Omental fat pad (tissue), 4 donors: ENCODE data around the gene PDAP1. TPM values are rescaled to one million over a fixed set of nuclear protein-coding genes. Genes with fewer than 3 reads are reported as not detected.
"Not testable (repeated sequence)": the region's sequence is repeated elsewhere in the genome, so short reads cannot be mapped to it uniquely, and the experiment has no call there.

Experiments used
- ATAC-seq: fragments of 150-250 bp; one replicate; pipeline ENCODE4 v1.9.1; 2016; ENCODE audit warnings: mild to moderate bottlenecking, moderate library complexity; ENCODE audit not compliant: low FRiP score
- DNase-seq: peaks from one replicate; pipeline ENCODE4 v3.0.0-alpha.2; 2019; ENCODE audit warnings: low spot score
- CTCF ChIP-seq, 3 donors: fragments of 450-650 bp; IDR thresholded peaks; one replicate each; pipeline ENCODE4 v1.5.1; 2016 to 2017; ENCODE audit warnings: antibody characterized with exemption in 3 of 3, mild to moderate bottlenecking in 3 of 3, moderate library complexity in 2 of 3
- total RNA-seq, 4 donors: library from RNA; depleted of rRNA; stranded (reverse); fragments of >200 nt; gene quantifications; one replicate each; pipeline ENCODE4 v1.1.0, GENCODE V29; 2016

The PDAP1 gene
- total RNA-seq, 4 donors from 2014 or later, result 41.9 to 70.2 (median 54.7) TPM

GRCh38 chr7:99438573-99439480 lies 30.4 kb upstream of the PDAP1 start, which contains the start of the genes CPSF4 and PTCD1:
TSS of gene CPSF4 (plus strand) at chr7:99438943. CDS start at chr7:99439083, 140 bp downstream.
TSS of gene PTCD1 (minus strand) at chr7:99438798. CDS start at chr7:99435242, 3,556 bp downstream.
- DNase-seq, result peak; percentile 58

GRCh38 chr7:99437946-99438572 lies 29.7 kb upstream of the PDAP1 start:
- TF ChIP-seq CTCF (IDR thresholded peaks at IDR 0.05), result no peak
- DNase-seq (no peak), ATAC-seq (peak; percentile 10)

More at GRCh38 chr7:99438573-99439480, 30.4 kb upstream of the PDAP1 start, which contains the start of the genes CPSF4 and PTCD1:
- no peak for TF ChIP-seq CTCF (IDR thresholded peaks at IDR 0.05)
- peak; percentile 93 for ATAC-seq

- no peak for TF ChIP-seq CTCF (IDR thresholded peaks at IDR 0.05)
- ATAC-seq, result no peak
These were observed 24.8 kb upstream of the PDAP1 start for GRCh38 chr7:99433158-99433557.

GRCh38 chr7:99431756-99432540 lies 23.6 kb upstream of the PDAP1 start:
- not testable (repeated sequence) for ATAC-seq, DNase-seq

More at GRCh38 chr7:99433158-99433557, 24.8 kb upstream of the PDAP1 start:
- DNase-seq, result no peak

- TF ChIP-seq CTCF (IDR thresholded peaks at IDR 0.05), result no peak
- DNase-seq (no peak), ATAC-seq (no peak)
These were observed 21.4 kb upstream of the PDAP1 start for GRCh38 chr7:99429756-99430155.

GRCh38 chr7:99428972-99429566 lies 20.7 kb upstream of the PDAP1 start:
- no peak for TF ChIP-seq CTCF (IDR thresholded peaks at IDR 0.05)
- DNase-seq (no peak), ATAC-seq (no peak)
